Hematopoietic multipotent progenitor cell treated with erythropoietin and hydrocortisone succinate and interleukin-3 and kit ligand, for 6 days (in vitro differentiated cells): ENCODE data around the gene ATAD2B.
A peak's percentile ranks its signal among the peaks of the same experiment; 100 is the strongest.

Experiments used
- DNase-seq: peaks from one replicate; pipeline ENCODE4 v3.0.0-alpha.2; 2015

The ATAD2B gene

GRCh38 chr2:23836505-23836904, 90.4 kb downstream of the ATAD2B start:
- DNase-seq, result no peak

GRCh38 chr2:23835988-23836387, 90.9 kb downstream of the ATAD2B start:
- DNase-seq, result no peak

GRCh38 chr2:23835423-23835822, 91.5 kb downstream of the ATAD2B start:
- DNase-seq, result no peak

- DNase-seq, result no peak
Measured at GRCh38 chr2:23828986-23829385, 97.9 kb downstream of the ATAD2B start.

- no peak for DNase-seq
Measured at GRCh38 chr2:23828256-23828980, 98.5 kb downstream of the ATAD2B start.

- DNase-seq, result no peak
Measured at GRCh38 chr2:23827287-23827686, 99.6 kb downstream of the ATAD2B start.

GRCh38 chr2:23826771-23827170, 100.2 kb downstream of the ATAD2B start:
- no peak for DNase-seq

GRCh38 chr2:23826040-23826439, 100.9 kb downstream of the ATAD2B start:
- peak; percentile 15 for DNase-seq

- peak; percentile 84 for DNase-seq
Measured at GRCh38 chr2:23824777-23825212, 102.1 kb downstream of the ATAD2B start.

- DNase-seq, result no peak
Measured at GRCh38 chr2:23823863-23824262, 103.1 kb downstream of the ATAD2B start.

- peak; percentile 30 for DNase-seq
Measured at GRCh38 chr2:23814963-23815362, 112.0 kb downstream of the ATAD2B start.

GRCh38 chr2:23813438-23813837, 113.5 kb downstream of the ATAD2B start:
- DNase-seq, result no peak

- DNase-seq, result no peak
Measured at GRCh38 chr2:23809150-23809549, 117.8 kb downstream of the ATAD2B start.

GRCh38 chr2:23806665-23807249, 120.2 kb downstream of the ATAD2B start:
- no peak for DNase-seq

GRCh38 chr2:23806201-23806600, 120.7 kb downstream of the ATAD2B start:
- DNase-seq, result no peak

- DNase-seq, result peak; percentile 90
Measured at GRCh38 chr2:23803965-23804542, 122.9 kb downstream of the ATAD2B start.

GRCh38 chr2:23803264-23803964, 123.5 kb downstream of the ATAD2B start:
- no peak for DNase-seq

- peak; percentile 44 for DNase-seq
Measured at GRCh38 chr2:23801396-23801795, 125.5 kb downstream of the ATAD2B start.

- no peak for DNase-seq
Measured at GRCh38 chr2:23794234-23794633, 132.7 kb downstream of the ATAD2B start.

GRCh38 chr2:23793476-23793875, 133.4 kb downstream of the ATAD2B start:
- DNase-seq, result no peak

- DNase-seq, result peak; percentile 42
Measured at GRCh38 chr2:23791030-23791429, 135.9 kb downstream of the ATAD2B start.

- no peak for DNase-seq
Measured at GRCh38 chr2:23789012-23789411, 137.9 kb downstream of the ATAD2B start.

GRCh38 chr2:23788100-23788499, 138.8 kb downstream of the ATAD2B start:
- peak; percentile 50 for DNase-seq

- no peak for DNase-seq
Measured at GRCh38 chr2:23784971-23785370, 142.0 kb downstream of the ATAD2B start.
